ENCODE measurements around the gene DOCK2.

DOCK2 gene

DNA sequence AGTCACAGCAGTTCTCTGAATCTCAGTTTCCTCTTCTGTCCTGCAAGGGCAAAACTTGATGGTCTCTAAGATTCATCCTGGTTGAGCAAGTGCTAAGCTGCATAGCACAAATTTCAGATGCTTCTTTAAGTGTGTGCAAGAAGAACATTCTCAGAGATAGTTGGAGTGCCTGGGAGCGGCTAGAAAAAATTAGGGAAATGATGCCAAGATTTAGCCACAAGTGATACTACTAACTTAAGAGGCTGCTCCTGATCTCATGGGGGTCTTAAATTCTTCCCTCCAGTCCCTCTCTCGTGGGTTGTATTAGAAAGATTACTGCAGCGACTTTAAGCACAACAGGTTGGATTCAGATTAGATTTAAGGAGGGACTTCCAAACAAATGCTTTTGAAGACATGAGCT, 319.1 kb downstream of the DOCK2 start:
- no peak for TF ChIP-seq CTCF (IDR thresholded peaks at IDR 0.05; ENCODE audit: low read depth, low read length, missing control alignments)

GRCh38 chr5:169956756-169957155, 319.7 kb downstream of the DOCK2 start:
- H3K4me3 ChIP-seq (replicated peaks; ENCODE audit: low read depth, low read length), result no peak overlapping the region
- DNase-seq (ENCODE audit: extremely low read depth, low read depth), result no peak
- no peak for TF ChIP-seq CTCF (IDR thresholded peaks at IDR 0.05; ENCODE audit: low read depth, low read length, missing control alignments)

More for the DNA sequence above, 319.1 kb downstream of the DOCK2 start:
- H3K4me3 ChIP-seq (replicated peaks; ENCODE audit: low read depth, low read length), result no peak overlapping the region
- no peak for DNase-seq (ENCODE audit: extremely low read depth, low read depth)

DNA sequence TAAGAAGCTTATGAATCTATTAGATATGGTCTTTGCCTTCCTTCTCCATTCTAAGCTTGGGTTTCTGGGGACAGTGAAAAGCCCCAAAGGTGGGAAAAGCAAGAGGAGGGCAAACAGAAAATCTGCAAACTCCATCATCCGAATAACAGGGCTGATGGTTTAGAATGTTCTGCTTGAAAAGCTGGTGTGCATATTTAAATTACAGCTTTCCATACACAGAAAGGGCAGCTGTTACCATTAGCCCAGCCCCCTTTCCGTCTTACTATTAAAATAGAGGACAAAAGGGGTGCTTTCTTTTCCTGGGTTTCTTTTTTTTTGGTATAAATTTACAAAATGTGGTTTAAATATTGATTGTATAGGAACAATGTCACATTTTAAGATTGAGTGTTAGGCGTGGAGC, 321.2 kb downstream of the DOCK2 start:
- no peak for DNase-seq (ENCODE audit: extremely low read depth, low read depth)
- no peak for TF ChIP-seq CTCF (IDR thresholded peaks at IDR 0.05; ENCODE audit: low read depth, low read length, missing control alignments)
- no peak overlapping the region for H3K4me3 ChIP-seq (replicated peaks; ENCODE audit: low read depth, low read length)

DNA sequence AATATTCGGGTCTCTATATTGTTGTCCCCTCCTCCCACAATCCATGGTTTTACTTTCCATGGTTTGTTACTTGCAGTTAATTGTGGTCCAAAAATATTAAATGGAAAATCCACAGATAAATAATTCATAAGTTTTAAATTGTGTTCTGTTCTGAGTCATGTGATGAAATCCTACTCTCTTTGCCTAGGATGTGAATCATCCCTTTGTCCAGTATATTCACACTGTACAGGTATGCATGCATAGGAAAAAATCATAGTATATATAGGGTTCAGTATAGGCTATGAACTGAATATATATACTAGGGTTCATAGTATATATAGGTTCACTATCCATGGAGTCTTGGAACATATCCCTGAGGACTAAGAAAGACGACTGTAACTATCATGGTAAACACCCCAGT, 323.6 kb downstream of the DOCK2 start:
- DNase-seq (ENCODE audit: extremely low read depth, low read depth), result no peak
- H3K4me3 ChIP-seq (replicated peaks; ENCODE audit: low read depth, low read length), result no peak overlapping the region
- no peak for TF ChIP-seq CTCF (IDR thresholded peaks at IDR 0.05; ENCODE audit: low read depth, low read length, missing control alignments)

GRCh38 chr5:169964246-169964645, 327.2 kb downstream of the DOCK2 start:
- DNase-seq (ENCODE audit: extremely low read depth, low read depth), result no peak
- TF ChIP-seq CTCF (IDR thresholded peaks at IDR 0.05; ENCODE audit: low read depth, low read length, missing control alignments), result no peak
- no peak overlapping the region for H3K4me3 ChIP-seq (replicated peaks; ENCODE audit: low read depth, low read length)

DNA sequence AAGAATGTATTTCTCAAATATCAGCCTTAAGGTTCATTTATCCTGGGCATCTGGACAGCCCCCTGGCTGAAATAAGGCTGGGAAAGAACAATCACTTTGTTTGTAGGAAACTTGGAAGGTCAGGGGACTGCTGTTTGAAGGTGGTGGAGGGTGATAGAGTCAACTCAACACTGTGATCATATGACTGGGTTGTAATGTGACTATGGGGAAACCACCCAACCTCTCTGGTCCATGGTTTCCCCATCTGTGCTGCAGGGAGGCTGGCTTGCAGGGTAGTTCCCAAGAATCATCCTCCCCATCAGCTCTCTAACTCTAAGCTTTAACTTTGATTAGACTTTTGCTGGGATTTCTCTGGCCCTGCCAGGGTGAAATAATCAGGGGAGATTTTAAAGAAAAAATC, 333.3 kb downstream of the DOCK2 start:
- no peak overlapping the region for H3K4me3 ChIP-seq (replicated peaks; ENCODE audit: low read depth, low read length)
- TF ChIP-seq CTCF (IDR thresholded peaks at IDR 0.05; ENCODE audit: low read depth, low read length, missing control alignments), result no peak
- DNase-seq (ENCODE audit: extremely low read depth, low read depth), result no peak

Data from HFF-Myc (cell line).